Measurements from ENCODE around the gene STIP1. TPM values are rescaled to one million over a fixed set of nuclear protein-coding genes. Genes with fewer than 3 reads are reported as not detected.

The STIP1 gene
- total RNA-seq, 1 donor from 2014 or later: 77.7 TPM

DNA sequence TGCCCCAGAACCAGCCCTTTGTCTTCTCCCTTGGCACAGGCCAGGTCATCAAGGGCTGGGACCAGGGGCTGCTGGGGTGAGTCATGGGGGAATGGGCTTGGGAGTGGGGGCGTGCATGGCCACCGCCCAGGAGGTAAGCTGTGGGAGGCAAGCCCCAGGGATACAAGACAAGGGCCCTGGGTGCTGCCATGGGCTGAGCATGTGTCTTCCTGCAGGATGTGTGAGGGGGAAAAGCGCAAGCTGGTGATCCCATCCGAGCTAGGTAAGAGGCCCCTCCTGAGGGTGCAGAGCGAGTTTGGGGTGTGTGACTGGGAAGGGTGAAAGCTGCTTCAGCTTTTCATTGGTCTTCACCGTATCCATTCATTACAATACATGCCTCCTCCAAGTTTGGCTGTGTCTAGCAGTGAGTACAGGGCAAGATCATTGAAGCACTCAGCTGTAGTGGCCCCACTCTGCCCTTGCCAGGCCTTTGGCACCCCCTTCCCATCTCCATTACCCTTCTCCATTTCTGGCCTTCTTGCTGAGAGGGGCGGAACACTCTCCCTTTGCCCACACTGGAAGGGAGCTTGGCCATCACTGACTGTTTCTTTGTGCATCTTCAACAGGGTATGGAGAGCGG is 57.4 kb downstream of the STIP1 start:
- peaks cover 15 to 32% of the 10 kb centered on the region in 2 donors for H3K4me1 ChIP-seq
- peak overlapping the region in 1 of 2 donors; percentile 96 for H3K27ac ChIP-seq
- H3K4me3 ChIP-seq: peak overlapping the region in 1 of 2 donors; percentile 91
- no peak for DNase-seq (ENCODE audit: low spot score in 2 of 2)
- peaks cover 15 to 19% of the 10 kb centered on the region in 2 donors for H3K36me3 ChIP-seq
- H3K27me3 ChIP-seq: no peaks in the 10 kb centered on the region
- intact Hi-C loops (cut with DNase I): no loop called here
- TF ChIP-seq, protein P1, sequence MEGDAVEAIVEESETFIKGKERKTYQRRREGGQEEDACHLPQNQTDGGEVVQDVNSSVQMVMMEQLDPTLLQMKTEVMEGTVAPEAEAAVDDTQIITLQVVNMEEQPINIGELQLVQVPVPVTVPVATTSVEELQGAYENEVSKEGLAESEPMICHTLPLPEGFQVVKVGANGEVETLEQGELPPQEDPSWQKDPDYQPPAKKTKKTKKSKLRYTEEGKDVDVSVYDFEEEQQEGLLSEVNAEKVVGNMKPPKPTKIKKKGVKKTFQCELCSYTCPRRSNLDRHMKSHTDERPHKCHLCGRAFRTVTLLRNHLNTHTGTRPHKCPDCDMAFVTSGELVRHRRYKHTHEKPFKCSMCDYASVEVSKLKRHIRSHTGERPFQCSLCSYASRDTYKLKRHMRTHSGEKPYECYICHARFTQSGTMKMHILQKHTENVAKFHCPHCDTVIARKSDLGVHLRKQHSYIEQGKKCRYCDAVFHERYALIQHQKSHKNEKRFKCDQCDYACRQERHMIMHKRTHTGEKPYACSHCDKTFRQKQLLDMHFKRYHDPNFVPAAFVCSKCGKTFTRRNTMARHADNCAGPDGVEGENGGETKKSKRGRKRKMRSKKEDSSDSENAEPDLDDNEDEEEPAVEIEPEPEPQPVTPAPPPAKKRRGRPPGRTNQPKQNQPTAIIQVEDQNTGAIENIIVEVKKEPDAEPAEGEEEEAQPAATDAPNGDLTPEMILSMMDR (IDR thresholded peaks at IDR 0.05): no peak
- H3K9me3 ChIP-seq: no peaks in the 10 kb centered on the region

- Histone ChIP-seq H3K9me3 (no peaks in the 10 kb centered on the region), H3K27ac (peak overlapping the region; percentile 80 to 94), H3K36me3 (peaks cover 11 to 13% of the 10 kb centered on the region in 2 donors), H3K27me3 (no peaks in the 10 kb centered on the region), H3K4me3 (no peak overlapping the region), H3K4me1 (peaks cover 15 to 32% of the 10 kb centered on the region in 2 donors)
- intact Hi-C loops (cut with DNase I): no loop called here
- no peak for DNase-seq (ENCODE audit: low spot score in 2 of 2)
- TF ChIP-seq, protein P1 (IDR thresholded peaks at IDR 0.05): no peak
Observed at GRCh38 chr11:64244107-64244506, 58.1 kb downstream of the STIP1 start.

- Histone ChIP-seq H3K9me3 (no peaks in the 10 kb centered on the region), H3K4me3 (peak overlapping the region; percentile 68 to 79), H3K36me3 (peaks cover 11 to 13% of the 10 kb centered on the region in 2 donors), H3K27ac (peak overlapping the region; percentile 80 to 94), H3K27me3 (no peaks in the 10 kb centered on the region), H3K4me1 (peaks cover 15 to 29% of the 10 kb centered on the region in 2 donors)
- intact Hi-C loops (cut with DNase I): no loop called here
- TF ChIP-seq, protein P1 (IDR thresholded peaks at IDR 0.05): no peak
- DNase-seq (ENCODE audit: low spot score in 2 of 2): no peak
Observed at GRCh38 chr11:64244966-64245365, 59.0 kb downstream of the STIP1 start.

- peaks cover 11 to 13% of the 10 kb centered on the region in 2 donors for H3K36me3 ChIP-seq
- H3K27ac ChIP-seq: peak overlapping the region; percentile 80 to 94
- peak in 1 of 2 donors; percentile 85 for DNase-seq (ENCODE audit: low spot score in 2 of 2)
- peaks cover 15 to 26% of the 10 kb centered on the region in 2 donors for H3K4me1 ChIP-seq
- no peaks in the 10 kb centered on the region for H3K9me3 ChIP-seq
- H3K4me3 ChIP-seq: peak overlapping the region; percentile 68 to 79
- H3K27me3 ChIP-seq: no peaks in the 10 kb centered on the region
- intact Hi-C loops (cut with DNase I): no loop called here
- TF ChIP-seq, protein P1 (IDR thresholded peaks at IDR 0.05): no peak
Observed at GRCh38 chr11:64245401-64245796, 59.4 kb downstream of the STIP1 start.

DNA sequence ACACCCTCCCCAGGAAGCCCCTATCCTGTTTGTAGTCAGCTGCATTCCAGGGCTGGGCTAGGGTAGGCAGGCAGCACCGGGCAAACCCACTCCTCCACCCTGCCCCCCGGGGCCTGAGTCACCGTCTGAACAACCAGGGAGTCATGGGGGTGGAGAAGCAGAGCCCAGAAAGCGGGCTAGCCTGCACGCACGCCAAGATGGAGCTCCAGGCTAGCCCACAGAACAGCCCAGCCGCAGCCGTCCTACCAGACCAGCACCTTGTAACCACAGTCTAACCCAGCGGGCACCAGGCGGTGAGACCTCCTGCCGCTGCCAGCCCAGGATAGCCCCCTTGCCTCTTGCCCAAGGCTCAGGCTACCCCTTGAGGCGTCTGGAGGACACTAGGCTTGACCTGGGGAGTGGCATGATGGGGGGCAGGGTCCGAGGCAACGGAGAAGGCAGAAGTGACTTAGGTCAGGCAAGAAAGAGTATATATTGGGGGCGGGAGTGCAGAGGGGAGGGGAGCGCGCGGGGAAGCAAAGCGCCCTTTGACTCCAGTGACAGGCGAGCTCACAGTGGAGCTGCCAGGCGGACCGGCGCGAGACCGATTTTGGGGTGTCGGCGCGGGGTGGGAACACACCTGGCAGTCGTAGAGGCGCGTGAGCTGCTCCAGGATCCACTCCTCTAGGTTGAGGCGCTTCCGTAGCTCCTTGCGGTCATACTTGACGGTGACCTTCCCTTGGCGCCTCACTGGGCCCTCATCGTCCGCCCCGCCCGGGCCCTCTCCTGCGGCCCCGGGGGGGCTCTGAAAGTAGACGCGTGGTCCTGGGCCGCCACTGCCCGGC is 60.0 kb downstream of the STIP1 start:
- DNase-seq (ENCODE audit: low spot score in 2 of 2): peak; percentile 87 to 95
- H3K4me1 ChIP-seq: peaks cover 15 to 30% of the 10 kb centered on the region in 2 donors
- peak overlapping the region; percentile 80 to 94 for H3K27ac ChIP-seq
- TF ChIP-seq, protein P1 (IDR thresholded peaks at IDR 0.05): no peak
- H3K9me3 ChIP-seq: no peaks in the 10 kb centered on the region
- H3K27me3 ChIP-seq: no peaks in the 10 kb centered on the region
- intact Hi-C loops (cut with DNase I): no loop called here
- peaks cover 11 to 13% of the 10 kb centered on the region in 2 donors for H3K36me3 ChIP-seq
- H3K4me3 ChIP-seq: peak overlapping the region; percentile 68 to 79

Data from ascending aorta (tissue), 2 donors.